ENCODE data around the gene HIPK2.
A peak's percentile ranks its signal among the peaks of the same experiment; 100 is the strongest.
"Not testable (repeated sequence)": the region's sequence is repeated elsewhere in the genome, so short reads cannot be mapped to it uniquely, and the experiment has no call there.

Gene HIPK2

GRCh38 chr7:139618482-139619366 lies 159.1 kb downstream of the HIPK2 start:
- peak; percentile 12 to 63 (median 50) for DNase-seq

- DNase-seq = no peak
These were observed 160.7 kb downstream of the HIPK2 start for GRCh38 chr7:139617074-139617473.

GRCh38 chr7:139614886-139615285 lies 162.9 kb downstream of the HIPK2 start:
- DNase-seq = no peak

- DNase-seq = no peak
These were observed 163.8 kb downstream of the HIPK2 start for GRCh38 chr7:139613971-139614411.

GRCh38 chr7:139611556-139611955 lies 166.2 kb downstream of the HIPK2 start:
- DNase-seq = not testable (repeated sequence)

- DNase-seq = no peak
These were observed 167.2 kb downstream of the HIPK2 start for GRCh38 chr7:139610595-139610994.

- no peak for DNase-seq
These were observed 173.9 kb downstream of the HIPK2 start for GRCh38 chr7:139603896-139604295.

GRCh38 chr7:139603282-139603681 lies 174.5 kb downstream of the HIPK2 start:
- DNase-seq = no peak

- peak in 3 of 6 experiments; percentile 24 to 48 (median 39) for DNase-seq
These were observed 175.6 kb downstream of the HIPK2 start for GRCh38 chr7:139602143-139602722.

GRCh38 chr7:139601176-139601575 lies 176.6 kb downstream of the HIPK2 start:
- no peak for DNase-seq

GRCh38 chr7:139600306-139600705 lies 177.5 kb downstream of the HIPK2 start:
- DNase-seq = no peak

GRCh38 chr7:139598642-139599041 lies 179.2 kb downstream of the HIPK2 start:
- no peak for DNase-seq

GRCh38 chr7:139597028-139597427 lies 180.8 kb downstream of the HIPK2 start:
- DNase-seq = no peak

- DNase-seq = no peak
These were observed 181.2 kb downstream of the HIPK2 start for GRCh38 chr7:139596626-139597025.

- DNase-seq = no peak
These were observed 182.0 kb downstream of the HIPK2 start for GRCh38 chr7:139595806-139596205.

GRCh38 chr7:139594911-139595476 lies 182.8 kb downstream of the HIPK2 start:
- DNase-seq = no peak

- no peak for DNase-seq
These were observed 183.7 kb downstream of the HIPK2 start for GRCh38 chr7:139594090-139594489.

- no peak for DNase-seq
These were observed 184.9 kb downstream of the HIPK2 start for GRCh38 chr7:139592801-139593461.

GRCh38 chr7:139591550-139592195 lies 186.1 kb downstream of the HIPK2 start:
- DNase-seq = no peak

GRCh38 chr7:139589474-139589873 lies 188.3 kb downstream of the HIPK2 start:
- DNase-seq = no peak

- no peak for DNase-seq
These were observed 189.2 kb downstream of the HIPK2 start for GRCh38 chr7:139588632-139589031.

GRCh38 chr7:139587535-139587934 lies 190.3 kb downstream of the HIPK2 start:
- no peak for DNase-seq

- DNase-seq = no peak
These were observed 191.5 kb downstream of the HIPK2 start for GRCh38 chr7:139586286-139586685.

Measured in stimulated activated naive CD4-positive, alpha-beta T cell (primary cell).